Activated CD4-positive, alpha-beta T cell treated with anti-CD3 and anti-CD28 coated beads, Interleukin-2, amount 50 U/mL, for 24 hours (primary cell): Measurements from ENCODE around the gene FAM193A.
A peak's percentile ranks its signal among the peaks of the same experiment; 100 is the strongest.
"Not testable (repeated sequence)": the region's sequence is repeated elsewhere in the genome, so short reads cannot be mapped to it uniquely, and the experiment has no call there.

Experiments
- DNase-seq, 2 donors: peaks; one replicate each; pipeline ENCODE4 v3.0.0-alpha.2; 2020; ENCODE audit warnings: low read depth in 1 of 2, low spot score in 1 of 2

FAM193A gene

GRCh38 chr4:2536193-2537010 lies at the start of gene FAM193A:
Gene FAM193A (plus strand): TSS chr4:2536647. CDS start chr4:2536916, 269 bp downstream.
- DNase-seq, result peak; percentile 96 to 98

GRCh38 chr4:2486981-2487380 lies 49.5 kb upstream of the FAM193A start:
- no peak for DNase-seq

GRCh38 chr4:2487632-2488031 lies 48.8 kb upstream of the FAM193A start:
- no peak for DNase-seq

- no peak for DNase-seq
Measured at GRCh38 chr4:2489081-2489805, 47.2 kb upstream of the FAM193A start.

GRCh38 chr4:2489841-2490552 lies 46.5 kb upstream of the FAM193A start:
- no peak for DNase-seq

- DNase-seq, result no peak
Measured at GRCh38 chr4:2492970-2493369, 43.5 kb upstream of the FAM193A start.

- no peak for DNase-seq
Measured at GRCh38 chr4:2494992-2495391, 41.5 kb upstream of the FAM193A start.

GRCh38 chr4:2497324-2497723 lies 39.1 kb upstream of the FAM193A start:
- DNase-seq, result no peak

- no peak for DNase-seq
Measured at GRCh38 chr4:2497931-2498330, 38.5 kb upstream of the FAM193A start.

- no peak for DNase-seq
Measured at GRCh38 chr4:2500547-2500946, 35.9 kb upstream of the FAM193A start.

- DNase-seq, result no peak
Measured at GRCh38 chr4:2501034-2501594, 35.3 kb upstream of the FAM193A start.

GRCh38 chr4:2503809-2504208 lies 32.6 kb upstream of the FAM193A start:
- DNase-seq, result no peak

- no peak for DNase-seq
Measured at GRCh38 chr4:2507259-2507658, 29.2 kb upstream of the FAM193A start.

GRCh38 chr4:2507855-2508254 lies 28.6 kb upstream of the FAM193A start:
- DNase-seq, result no peak

GRCh38 chr4:2510351-2511259 lies 25.8 kb upstream of the FAM193A start:
- DNase-seq, result no peak

GRCh38 chr4:2511645-2512131 lies 24.8 kb upstream of the FAM193A start:
- no peak for DNase-seq

GRCh38 chr4:2512396-2513135 lies 23.9 kb upstream of the FAM193A start:
- DNase-seq, result no peak

- DNase-seq, result not testable (repeated sequence)
Measured at GRCh38 chr4:2514193-2514592, 22.3 kb upstream of the FAM193A start.

- DNase-seq, result not testable (repeated sequence)
Measured at GRCh38 chr4:2514944-2515343, 21.5 kb upstream of the FAM193A start.
